Nephron (organoid): ENCODE measurements around the gene RNASE9.
"Not testable (repeated sequence)": the region's sequence is repeated elsewhere in the genome, so short reads cannot be mapped to it uniquely, and the experiment has no call there.

Experiments
- H3K27ac Mint-ChIP-seq, 3 experiments: 2 replicates each; pipeline ENCODE4 v1.8.0; 2020; ENCODE audit warnings: mixed read lengths in 3 of 3, mild to moderate bottlenecking in 2 of 3, moderate library complexity in 1 of 3
- H3K27me3 Mint-ChIP-seq: 2 replicates; pipeline ENCODE4 v1.8.0; 2021; ENCODE audit warnings: low read depth, mild to moderate bottlenecking, moderate library complexity, mixed read lengths
- H3K36me3 Mint-ChIP-seq: 2 replicates; pipeline ENCODE4 v1.8.0; 2020; ENCODE audit warnings: low read depth, mixed read lengths
- H3K4me1 Mint-ChIP-seq: 2 replicates; pipeline ENCODE4 v1.8.0; 2020; ENCODE audit warnings: mixed read lengths
- H3K4me3 Mint-ChIP-seq, 3 experiments: 2 replicates each; pipeline ENCODE4 v1.8.0; 2020; ENCODE audit warnings: mild to moderate bottlenecking in 3 of 3, mixed read lengths in 3 of 3, moderate library complexity in 2 of 3
- H3K9me3 Mint-ChIP-seq: 2 replicates; pipeline ENCODE4 v1.8.0; 2020; ENCODE audit warnings: mixed read lengths
- CTCF ChIP-seq, 3 experiments: fragments of 200-600 bp; sonication (generic); IDR thresholded peaks; one replicate each; pipeline ENCODE4 v1.5.0; 2021; ENCODE audit warnings: antibody characterized with exemption in 3 of 3; ENCODE audit not compliant: unreplicated experiment in 3 of 3

The RNASE9 gene

GRCh38 chr14:20524027-20524426 is 36.8 kb downstream of the RNASE9 start:
- no peaks in the 10 kb centered on the region for H3K4me1 Mint-ChIP-seq
- H3K36me3 Mint-ChIP-seq: no peaks in the 10 kb centered on the region
- H3K9me3 Mint-ChIP-seq: no peaks in the 10 kb centered on the region
- no peak overlapping the region for H3K27ac Mint-ChIP-seq
- H3K4me3 Mint-ChIP-seq: no peak overlapping the region
- peaks cover 8% of the 10 kb centered on the region for H3K27me3 Mint-ChIP-seq
- TF ChIP-seq CTCF (IDR thresholded peaks at IDR 0.05; ENCODE audit: unreplicated experiment in 3 of 3): no peak

- H3K4me1 Mint-ChIP-seq: no peaks in the 10 kb centered on the region
- no peaks in the 10 kb centered on the region for H3K9me3 Mint-ChIP-seq
- H3K27ac Mint-ChIP-seq: no peak overlapping the region
- no peaks in the 10 kb centered on the region for H3K36me3 Mint-ChIP-seq
- no peak overlapping the region for H3K4me3 Mint-ChIP-seq
- TF ChIP-seq CTCF (IDR thresholded peaks at IDR 0.05; ENCODE audit: unreplicated experiment in 3 of 3): no peak
- H3K27me3 Mint-ChIP-seq: peaks cover 5% of the 10 kb centered on the region
Measured at GRCh38 chr14:20522332-20522731, 38.5 kb downstream of the RNASE9 start.

GRCh38 chr14:20516921-20517320 is 43.9 kb downstream of the RNASE9 start:
- no peaks in the 10 kb centered on the region for H3K36me3 Mint-ChIP-seq
- no peak for TF ChIP-seq CTCF (IDR thresholded peaks at IDR 0.05; ENCODE audit: unreplicated experiment in 3 of 3)
- H3K27ac Mint-ChIP-seq: peak overlapping the region; percentile 25 to 54 (median 28)
- H3K27me3 Mint-ChIP-seq: no peaks in the 10 kb centered on the region
- H3K9me3 Mint-ChIP-seq: no peaks in the 10 kb centered on the region
- H3K4me3 Mint-ChIP-seq: no peak overlapping the region
- H3K4me1 Mint-ChIP-seq: no peaks in the 10 kb centered on the region

- H3K4me1 Mint-ChIP-seq: no peaks in the 10 kb centered on the region
- H3K9me3 Mint-ChIP-seq: no peaks in the 10 kb centered on the region
- no peak overlapping the region for H3K4me3 Mint-ChIP-seq
- TF ChIP-seq CTCF (IDR thresholded peaks at IDR 0.05; ENCODE audit: unreplicated experiment in 3 of 3): no peak
- no peak overlapping the region for H3K27ac Mint-ChIP-seq
- no peaks in the 10 kb centered on the region for H3K36me3 Mint-ChIP-seq
- H3K27me3 Mint-ChIP-seq: peaks cover 3% of the 10 kb centered on the region
Measured at GRCh38 chr14:20515846-20516245, 45.0 kb downstream of the RNASE9 start.

- no peaks in the 10 kb centered on the region for H3K4me1 Mint-ChIP-seq
- no peak for TF ChIP-seq CTCF (IDR thresholded peaks at IDR 0.05; ENCODE audit: unreplicated experiment in 3 of 3)
- H3K9me3 Mint-ChIP-seq: no peaks in the 10 kb centered on the region
- H3K36me3 Mint-ChIP-seq: no peaks in the 10 kb centered on the region
- no peak overlapping the region for H3K27ac Mint-ChIP-seq
- H3K4me3 Mint-ChIP-seq: no peak overlapping the region
- H3K27me3 Mint-ChIP-seq: peaks cover 3% of the 10 kb centered on the region
Measured at GRCh38 chr14:20512177-20512905, 48.5 kb downstream of the RNASE9 start.

GRCh38 chr14:20508367-20508766 is 52.5 kb downstream of the RNASE9 start:
- Mint-ChIP-seq H3K36me3 (peaks cover 4% of the 10 kb centered on the region), H3K4me1 (peaks cover 4% of the 10 kb centered on the region), H3K27me3 (peaks cover 3% of the 10 kb centered on the region), H3K4me3 (no peak overlapping the region), H3K9me3 (peaks cover 6% of the 10 kb centered on the region), H3K27ac (no peak overlapping the region)
- no peak for TF ChIP-seq CTCF (IDR thresholded peaks at IDR 0.05; ENCODE audit: unreplicated experiment in 3 of 3)

GRCh38 chr14:20507537-20507936 is 53.3 kb downstream of the RNASE9 start:
- not testable (repeated sequence) for H3K4me1 Mint-ChIP-seq, H3K9me3 Mint-ChIP-seq, H3K27ac Mint-ChIP-seq, H3K36me3 Mint-ChIP-seq, H3K4me3 Mint-ChIP-seq, H3K27me3 Mint-ChIP-seq

GRCh38 chr14:20506752-20507151 is 54.1 kb downstream of the RNASE9 start:
- H3K4me1 Mint-ChIP-seq, H3K36me3 Mint-ChIP-seq, H3K27ac Mint-ChIP-seq: not testable (repeated sequence)

GRCh38 chr14:20506276-20506675 is 54.6 kb downstream of the RNASE9 start:
- not testable (repeated sequence) for H3K9me3 Mint-ChIP-seq, H3K27me3 Mint-ChIP-seq, H3K36me3 Mint-ChIP-seq, H3K4me1 Mint-ChIP-seq, H3K27ac Mint-ChIP-seq, H3K4me3 Mint-ChIP-seq

More at GRCh38 chr14:20506752-20507151, 54.1 kb downstream of the RNASE9 start:
- H3K9me3 Mint-ChIP-seq, H3K27me3 Mint-ChIP-seq, H3K4me3 Mint-ChIP-seq: not testable (repeated sequence)
